ENCODE data around the gene PFDN4. TPM values are rescaled to one million over a fixed set of nuclear protein-coding genes. Genes with fewer than 3 reads are reported as not detected.

The PFDN4 gene
- polyA plus RNA-seq, 1 of the 3 experiments (the other 2 are of a cell fraction), result 44.0 TPM

DNA sequence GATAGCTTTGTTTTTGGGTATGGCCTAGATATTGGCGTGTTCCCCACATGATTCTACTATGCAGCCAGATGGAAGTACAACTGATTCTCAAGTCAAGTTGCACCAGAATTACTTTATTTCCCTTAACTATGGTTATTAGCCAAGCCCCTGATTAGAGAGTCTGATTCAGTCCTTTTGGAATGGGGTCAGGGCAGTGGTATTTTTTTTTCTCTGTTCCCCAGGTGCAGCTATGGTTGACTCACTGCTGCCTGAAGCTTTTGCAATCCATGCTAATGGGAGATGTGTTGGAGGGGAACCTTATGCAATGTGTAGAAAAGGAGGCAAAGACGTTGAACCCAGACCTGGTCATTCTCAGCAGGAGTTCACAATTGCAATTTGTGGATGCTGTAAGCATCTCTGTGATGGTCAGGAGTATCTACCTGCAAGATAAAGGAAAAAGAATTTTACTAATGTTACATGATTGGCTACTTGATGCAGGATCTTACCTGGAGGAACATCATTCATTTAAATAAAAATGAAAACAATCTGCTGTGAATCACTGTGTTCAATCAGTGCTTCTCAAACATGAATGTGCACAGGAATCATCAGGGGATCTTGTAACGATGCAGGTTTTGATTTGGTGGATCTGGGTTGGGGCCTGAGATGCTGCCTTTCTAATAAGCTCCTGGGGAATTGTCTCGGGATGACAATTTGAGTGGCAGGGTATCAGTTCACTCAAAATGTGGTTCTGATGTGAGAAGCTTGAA, 49.4 kb downstream of the PFDN4 start:
- POLR2A ChIA-PET, result no interaction called here
- TF ChIP-seq GATA2 (CRISPR knock-in tag; IDR thresholded peaks at IDR 0.05) (no peak), NRF1 (IDR thresholded peaks at IDR 0.05; ENCODE audit: low read depth, low read length) (no peak), MXI1 (IDR thresholded peaks at IDR 0.05; ENCODE audit: low read depth, low read length) (no peak), TAF1 (IDR thresholded peaks at IDR 0.05; ENCODE audit: borderline replicate concordance, low read depth, low read length) (no peak), FOXM1 (IDR thresholded peaks at IDR 0.05; ENCODE audit: low read depth) (no peak), SIN3A (IDR thresholded peaks at IDR 0.05; ENCODE audit: borderline replicate concordance, low read depth, low read length) (no peak), YY1 (IDR thresholded peaks at IDR 0.05; ENCODE audit: low read depth) (no peak), FOSL2 (IDR thresholded peaks at IDR 0.05; ENCODE audit: borderline replicate concordance, low read depth) (peak; percentile 66; the same call in 1 of the 2 replicates), TEAD4 (IDR thresholded peaks at IDR 0.05; ENCODE audit: borderline replicate concordance, insufficient read depth) (no peak), JUND (IDR thresholded peaks at IDR 0.05) (peak; percentile 60), ELF1 (IDR thresholded peaks at IDR 0.05) (no peak), GABPA (IDR thresholded peaks at IDR 0.05; ENCODE audit: low read depth) (no peak), EP300 (IDR thresholded peaks at IDR 0.05; ENCODE audit: borderline replicate concordance in 1 of 2, low read depth in 1 of 2, low read length in 1 of 2) (peak in 1 of 2 experiments; percentile 39; a peak in 1 of 4 replicates), NFIC (IDR thresholded peaks at IDR 0.05; ENCODE audit: borderline replicate concordance) (peak; percentile 54; the same call in 1 of the 2 replicates), RFX5 (IDR thresholded peaks at IDR 0.05; ENCODE audit: low read length) (no peak), CHD2 (IDR thresholded peaks at IDR 0.05; ENCODE audit: low read length, partially characterized antibody) (no peak)
- TF ChIP-seq, protein P1, sequence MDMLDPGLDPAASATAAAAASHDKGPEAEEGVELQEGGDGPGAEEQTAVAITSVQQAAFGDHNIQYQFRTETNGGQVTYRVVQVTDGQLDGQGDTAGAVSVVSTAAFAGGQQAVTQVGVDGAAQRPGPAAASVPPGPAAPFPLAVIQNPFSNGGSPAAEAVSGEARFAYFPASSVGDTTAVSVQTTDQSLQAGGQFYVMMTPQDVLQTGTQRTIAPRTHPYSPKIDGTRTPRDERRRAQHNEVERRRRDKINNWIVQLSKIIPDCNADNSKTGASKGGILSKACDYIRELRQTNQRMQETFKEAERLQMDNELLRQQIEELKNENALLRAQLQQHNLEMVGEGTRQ (IDR thresholded peaks at IDR 0.05; ENCODE audit: borderline replicate concordance, low read depth, low read length), result no peak
- TF ChIP-seq, protein P2, sequence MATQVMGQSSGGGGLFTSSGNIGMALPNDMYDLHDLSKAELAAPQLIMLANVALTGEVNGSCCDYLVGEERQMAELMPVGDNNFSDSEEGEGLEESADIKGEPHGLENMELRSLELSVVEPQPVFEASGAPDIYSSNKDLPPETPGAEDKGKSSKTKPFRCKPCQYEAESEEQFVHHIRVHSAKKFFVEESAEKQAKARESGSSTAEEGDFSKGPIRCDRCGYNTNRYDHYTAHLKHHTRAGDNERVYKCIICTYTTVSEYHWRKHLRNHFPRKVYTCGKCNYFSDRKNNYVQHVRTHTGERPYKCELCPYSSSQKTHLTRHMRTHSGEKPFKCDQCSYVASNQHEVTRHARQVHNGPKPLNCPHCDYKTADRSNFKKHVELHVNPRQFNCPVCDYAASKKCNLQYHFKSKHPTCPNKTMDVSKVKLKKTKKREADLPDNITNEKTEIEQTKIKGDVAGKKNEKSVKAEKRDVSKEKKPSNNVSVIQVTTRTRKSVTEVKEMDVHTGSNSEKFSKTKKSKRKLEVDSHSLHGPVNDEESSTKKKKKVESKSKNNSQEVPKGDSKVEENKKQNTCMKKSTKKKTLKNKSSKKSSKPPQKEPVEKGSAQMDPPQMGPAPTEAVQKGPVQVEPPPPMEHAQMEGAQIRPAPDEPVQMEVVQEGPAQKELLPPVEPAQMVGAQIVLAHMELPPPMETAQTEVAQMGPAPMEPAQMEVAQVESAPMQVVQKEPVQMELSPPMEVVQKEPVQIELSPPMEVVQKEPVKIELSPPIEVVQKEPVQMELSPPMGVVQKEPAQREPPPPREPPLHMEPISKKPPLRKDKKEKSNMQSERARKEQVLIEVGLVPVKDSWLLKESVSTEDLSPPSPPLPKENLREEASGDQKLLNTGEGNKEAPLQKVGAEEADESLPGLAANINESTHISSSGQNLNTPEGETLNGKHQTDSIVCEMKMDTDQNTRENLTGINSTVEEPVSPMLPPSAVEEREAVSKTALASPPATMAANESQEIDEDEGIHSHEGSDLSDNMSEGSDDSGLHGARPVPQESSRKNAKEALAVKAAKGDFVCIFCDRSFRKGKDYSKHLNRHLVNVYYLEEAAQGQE (IDR thresholded peaks at IDR 0.05; ENCODE audit: low read depth, low read length), result no peak
- TF ChIP-seq, protein P3, sequence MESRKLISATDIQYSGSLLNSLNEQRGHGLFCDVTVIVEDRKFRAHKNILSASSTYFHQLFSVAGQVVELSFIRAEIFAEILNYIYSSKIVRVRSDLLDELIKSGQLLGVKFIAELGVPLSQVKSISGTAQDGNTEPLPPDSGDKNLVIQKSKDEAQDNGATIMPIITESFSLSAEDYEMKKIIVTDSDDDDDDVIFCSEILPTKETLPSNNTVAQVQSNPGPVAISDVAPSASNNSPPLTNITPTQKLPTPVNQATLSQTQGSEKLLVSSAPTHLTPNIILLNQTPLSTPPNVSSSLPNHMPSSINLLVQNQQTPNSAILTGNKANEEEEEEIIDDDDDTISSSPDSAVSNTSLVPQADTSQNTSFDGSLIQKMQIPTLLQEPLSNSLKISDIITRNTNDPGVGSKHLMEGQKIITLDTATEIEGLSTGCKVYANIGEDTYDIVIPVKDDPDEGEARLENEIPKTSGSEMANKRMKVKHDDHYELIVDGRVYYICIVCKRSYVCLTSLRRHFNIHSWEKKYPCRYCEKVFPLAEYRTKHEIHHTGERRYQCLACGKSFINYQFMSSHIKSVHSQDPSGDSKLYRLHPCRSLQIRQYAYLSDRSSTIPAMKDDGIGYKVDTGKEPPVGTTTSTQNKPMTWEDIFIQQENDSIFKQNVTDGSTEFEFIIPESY (IDR thresholded peaks at IDR 0.05; ENCODE audit: borderline replicate concordance, low read depth), result no peak
- TF ChIP-seq, protein P4, sequence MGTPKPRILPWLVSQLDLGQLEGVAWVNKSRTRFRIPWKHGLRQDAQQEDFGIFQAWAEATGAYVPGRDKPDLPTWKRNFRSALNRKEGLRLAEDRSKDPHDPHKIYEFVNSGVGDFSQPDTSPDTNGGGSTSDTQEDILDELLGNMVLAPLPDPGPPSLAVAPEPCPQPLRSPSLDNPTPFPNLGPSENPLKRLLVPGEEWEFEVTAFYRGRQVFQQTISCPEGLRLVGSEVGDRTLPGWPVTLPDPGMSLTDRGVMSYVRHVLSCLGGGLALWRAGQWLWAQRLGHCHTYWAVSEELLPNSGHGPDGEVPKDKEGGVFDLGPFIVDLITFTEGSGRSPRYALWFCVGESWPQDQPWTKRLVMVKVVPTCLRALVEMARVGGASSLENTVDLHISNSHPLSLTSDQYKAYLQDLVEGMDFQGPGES (IDR thresholded peaks at IDR 0.05; ENCODE audit: low read depth, low read length), result no peak
- TF ChIP-seq, protein P5, sequence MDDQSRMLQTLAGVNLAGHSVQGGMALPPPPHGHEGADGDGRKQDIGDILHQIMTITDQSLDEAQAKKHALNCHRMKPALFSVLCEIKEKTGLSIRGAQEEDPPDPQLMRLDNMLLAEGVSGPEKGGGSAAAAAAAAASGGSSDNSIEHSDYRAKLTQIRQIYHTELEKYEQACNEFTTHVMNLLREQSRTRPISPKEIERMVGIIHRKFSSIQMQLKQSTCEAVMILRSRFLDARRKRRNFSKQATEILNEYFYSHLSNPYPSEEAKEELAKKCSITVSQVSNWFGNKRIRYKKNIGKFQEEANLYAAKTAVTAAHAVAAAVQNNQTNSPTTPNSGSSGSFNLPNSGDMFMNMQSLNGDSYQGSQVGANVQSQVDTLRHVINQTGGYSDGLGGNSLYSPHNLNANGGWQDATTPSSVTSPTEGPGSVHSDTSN (IDR thresholded peaks at IDR 0.05), result no peak; the same call in 1 of the 2 replicates
- TF ChIP-seq, protein P6, sequence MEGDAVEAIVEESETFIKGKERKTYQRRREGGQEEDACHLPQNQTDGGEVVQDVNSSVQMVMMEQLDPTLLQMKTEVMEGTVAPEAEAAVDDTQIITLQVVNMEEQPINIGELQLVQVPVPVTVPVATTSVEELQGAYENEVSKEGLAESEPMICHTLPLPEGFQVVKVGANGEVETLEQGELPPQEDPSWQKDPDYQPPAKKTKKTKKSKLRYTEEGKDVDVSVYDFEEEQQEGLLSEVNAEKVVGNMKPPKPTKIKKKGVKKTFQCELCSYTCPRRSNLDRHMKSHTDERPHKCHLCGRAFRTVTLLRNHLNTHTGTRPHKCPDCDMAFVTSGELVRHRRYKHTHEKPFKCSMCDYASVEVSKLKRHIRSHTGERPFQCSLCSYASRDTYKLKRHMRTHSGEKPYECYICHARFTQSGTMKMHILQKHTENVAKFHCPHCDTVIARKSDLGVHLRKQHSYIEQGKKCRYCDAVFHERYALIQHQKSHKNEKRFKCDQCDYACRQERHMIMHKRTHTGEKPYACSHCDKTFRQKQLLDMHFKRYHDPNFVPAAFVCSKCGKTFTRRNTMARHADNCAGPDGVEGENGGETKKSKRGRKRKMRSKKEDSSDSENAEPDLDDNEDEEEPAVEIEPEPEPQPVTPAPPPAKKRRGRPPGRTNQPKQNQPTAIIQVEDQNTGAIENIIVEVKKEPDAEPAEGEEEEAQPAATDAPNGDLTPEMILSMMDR (IDR thresholded peaks at IDR 0.05), result no peak

More for the DNA sequence above, 49.4 kb downstream of the PFDN4 start:
- no peaks in the 10 kb centered on the region for H4K20me1 ChIP-seq (ENCODE audit: insufficient read depth)
- no peaks in the 10 kb centered on the region for H3K27me3 ChIP-seq (ENCODE audit: insufficient read depth)
- no peaks in the 10 kb centered on the region for H3K9me3 ChIP-seq
- H3K4me1 ChIP-seq (ENCODE audit: control insufficient read depth in 1 of 2, insufficient read depth in 2 of 2, low read depth in 1 of 2, low read length in 1 of 2), result peaks cover 0 to 24% of the 10 kb centered on the region in 2 experiments; a peak in 2 of 4 replicates
- H3K36me3 ChIP-seq (replicated peaks in 1 of 2; ENCODE audit: control insufficient read depth in 1 of 2, insufficient read depth in 2 of 2, low read length in 1 of 2), result no peaks in the 10 kb centered on the region
- 0 out of 4 replicates have a peak overlapping the region, but pooled peaks of 1 of the 2 experiments have one; percentile 74 for H3K27ac ChIP-seq (ENCODE audit: low read depth in 2 of 2, low read length in 1 of 2)
- no peak for DNase-seq
- peaks cover 36% of the 10 kb centered on the region for H3F3A ChIP-seq (replicated peaks; ENCODE audit: insufficient read depth)
- H2AFZ ChIP-seq (ENCODE audit: low read depth), result no peak overlapping the region
- no peak overlapping the region for H3K4me2 ChIP-seq
- no peak overlapping the region for H3K9ac ChIP-seq
- WGBS (ENCODE audit: low lambda C conversion rate), result 27% methylated on average over 4 of the region's 4 CpGs
- H3K9me2 ChIP-seq, result no peaks in the 10 kb centered on the region
- CTCF ChIA-PET, result no interaction called here
- H3K79me2 ChIP-seq (ENCODE audit: insufficient read depth), result no peaks in the 10 kb centered on the region
- no peak overlapping the region for H3K4me3 ChIP-seq (ENCODE audit: low read depth in 2 of 2, low read length in 1 of 2)
